Liver (tissue), 3 donors: ENCODE data around the gene XCR1.

ENCODE experiments used
- FOXA1 ChIP-seq: IDR thresholded peaks from 2 replicates; pipeline ENCODE4 v1.6.1; 2016; ENCODE audit warnings: antibody characterized with exemption
- GABPA ChIP-seq, 2 donors: IDR thresholded peaks in 1 of 2; conservative IDR thresholded peaks in 1 of 2; 2 replicates each; pipeline ENCODE4 v1.6.1; 2016; ENCODE audit warnings: antibody characterized with exemption in 2 of 2, mild to moderate bottlenecking in 1 of 2, moderate library complexity in 1 of 2
- HNF4A ChIP-seq, 2 donors: conservative IDR thresholded peaks; 2 replicates each; pipeline ENCODE4 v1.6.1; 2016; ENCODE audit warnings: antibody characterized with exemption in 2 of 2, mild to moderate bottlenecking in 2 of 2
- HNF4G ChIP-seq: IDR thresholded peaks from 2 replicates; pipeline ENCODE4 v1.6.1; 2016; ENCODE audit warnings: antibody characterized with exemption
- JUND ChIP-seq, 2 donors: IDR thresholded peaks; 2 replicates each; pipeline ENCODE4 v1.6.1; 2016; ENCODE audit warnings: antibody characterized with exemption in 2 of 2
- RAD21 ChIP-seq, 2 donors: IDR thresholded peaks; 2 replicates each; pipeline ENCODE4 v1.6.1; 2016; ENCODE audit warnings: antibody characterized with exemption in 2 of 2, mild to moderate bottlenecking in 2 of 2
- SP1 ChIP-seq: IDR thresholded peaks from 2 replicates; pipeline ENCODE4 v1.6.1; 2018; ENCODE audit warnings: antibody characterized with exemption, mild to moderate bottlenecking
- TAF1 ChIP-seq: conservative IDR thresholded peaks from 2 replicates; pipeline ENCODE4 v1.6.1; 2016; ENCODE audit warnings: antibody characterized with exemption, mild to moderate bottlenecking
- YY1 ChIP-seq: IDR thresholded peaks from 2 replicates; pipeline ENCODE4 v1.6.1; 2016; ENCODE audit warnings: antibody characterized with exemption, mild to moderate bottlenecking
- TF ChIP-seq, protein P1 (sequence below): IDR thresholded peaks from 2 replicates; pipeline ENCODE4 v1.6.1; 2016; ENCODE audit warnings: antibody characterized with exemption
- TF ChIP-seq, protein P2 (sequence below): IDR thresholded peaks from 2 replicates; pipeline ENCODE4 v1.6.1; 2016; ENCODE audit warnings: antibody characterized with exemption, mild to moderate bottlenecking
- TF ChIP-seq, protein P3 (sequence below): IDR thresholded peaks from 2 replicates; pipeline ENCODE4 v1.6.1; 2016; ENCODE audit warnings: antibody characterized with exemption
- TF ChIP-seq, protein P4 (sequence below): fragments of 150-350 bp; IDR thresholded peaks from 2 replicates; pipeline ENCODE4 v1.5.1; 2017; ENCODE audit warnings: improper control_type of control experiment, low read depth, low read length; ENCODE audit not compliant: missing input control
- TF ChIP-seq, protein P5 (sequence below): IDR thresholded peaks from 2 replicates; pipeline ENCODE4 v1.6.1; 2016; ENCODE audit warnings: antibody characterized with exemption
- donor health status: healthy.
- donor health status: healthy.

DNA sequence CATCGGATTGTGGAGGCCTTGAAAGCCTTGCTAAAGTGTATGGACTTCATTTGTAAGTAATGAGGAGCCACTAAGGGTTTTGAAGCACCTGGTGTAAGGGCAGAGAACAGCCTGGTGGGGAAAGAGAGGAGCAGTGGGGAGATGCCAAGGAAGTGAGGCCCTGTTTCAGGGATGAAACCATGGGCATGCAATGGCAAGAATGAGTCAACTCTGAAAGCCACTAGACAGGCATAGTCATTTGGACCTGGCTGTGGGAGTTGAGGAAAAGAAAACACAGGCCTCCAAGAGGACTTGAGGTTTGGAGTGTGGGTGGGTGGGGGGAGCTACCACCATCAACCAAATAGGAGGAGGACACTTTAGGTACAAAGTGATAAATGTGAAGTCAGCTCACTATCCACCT is 7.6 kb downstream of the XCR1 start:
- TF ChIP-seq, protein P1, sequence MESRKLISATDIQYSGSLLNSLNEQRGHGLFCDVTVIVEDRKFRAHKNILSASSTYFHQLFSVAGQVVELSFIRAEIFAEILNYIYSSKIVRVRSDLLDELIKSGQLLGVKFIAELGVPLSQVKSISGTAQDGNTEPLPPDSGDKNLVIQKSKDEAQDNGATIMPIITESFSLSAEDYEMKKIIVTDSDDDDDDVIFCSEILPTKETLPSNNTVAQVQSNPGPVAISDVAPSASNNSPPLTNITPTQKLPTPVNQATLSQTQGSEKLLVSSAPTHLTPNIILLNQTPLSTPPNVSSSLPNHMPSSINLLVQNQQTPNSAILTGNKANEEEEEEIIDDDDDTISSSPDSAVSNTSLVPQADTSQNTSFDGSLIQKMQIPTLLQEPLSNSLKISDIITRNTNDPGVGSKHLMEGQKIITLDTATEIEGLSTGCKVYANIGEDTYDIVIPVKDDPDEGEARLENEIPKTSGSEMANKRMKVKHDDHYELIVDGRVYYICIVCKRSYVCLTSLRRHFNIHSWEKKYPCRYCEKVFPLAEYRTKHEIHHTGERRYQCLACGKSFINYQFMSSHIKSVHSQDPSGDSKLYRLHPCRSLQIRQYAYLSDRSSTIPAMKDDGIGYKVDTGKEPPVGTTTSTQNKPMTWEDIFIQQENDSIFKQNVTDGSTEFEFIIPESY, result no peak
- TF ChIP-seq GABPA (IDR thresholded peaks at IDR 0.05 in 1 of 2, conservative IDR thresholded peaks at IDR 0.05 in 1 of 2) (no peak), HNF4A (conservative IDR thresholded peaks at IDR 0.05) (no peak), SP1 (no peak), FOXA1 (no peak), JUND (IDR thresholded peaks at IDR 0.05) (no peak), YY1 (no peak), RAD21 (IDR thresholded peaks at IDR 0.05) (no peak), HNF4G (no peak), TAF1 (no peak)
- TF ChIP-seq, protein P2, sequence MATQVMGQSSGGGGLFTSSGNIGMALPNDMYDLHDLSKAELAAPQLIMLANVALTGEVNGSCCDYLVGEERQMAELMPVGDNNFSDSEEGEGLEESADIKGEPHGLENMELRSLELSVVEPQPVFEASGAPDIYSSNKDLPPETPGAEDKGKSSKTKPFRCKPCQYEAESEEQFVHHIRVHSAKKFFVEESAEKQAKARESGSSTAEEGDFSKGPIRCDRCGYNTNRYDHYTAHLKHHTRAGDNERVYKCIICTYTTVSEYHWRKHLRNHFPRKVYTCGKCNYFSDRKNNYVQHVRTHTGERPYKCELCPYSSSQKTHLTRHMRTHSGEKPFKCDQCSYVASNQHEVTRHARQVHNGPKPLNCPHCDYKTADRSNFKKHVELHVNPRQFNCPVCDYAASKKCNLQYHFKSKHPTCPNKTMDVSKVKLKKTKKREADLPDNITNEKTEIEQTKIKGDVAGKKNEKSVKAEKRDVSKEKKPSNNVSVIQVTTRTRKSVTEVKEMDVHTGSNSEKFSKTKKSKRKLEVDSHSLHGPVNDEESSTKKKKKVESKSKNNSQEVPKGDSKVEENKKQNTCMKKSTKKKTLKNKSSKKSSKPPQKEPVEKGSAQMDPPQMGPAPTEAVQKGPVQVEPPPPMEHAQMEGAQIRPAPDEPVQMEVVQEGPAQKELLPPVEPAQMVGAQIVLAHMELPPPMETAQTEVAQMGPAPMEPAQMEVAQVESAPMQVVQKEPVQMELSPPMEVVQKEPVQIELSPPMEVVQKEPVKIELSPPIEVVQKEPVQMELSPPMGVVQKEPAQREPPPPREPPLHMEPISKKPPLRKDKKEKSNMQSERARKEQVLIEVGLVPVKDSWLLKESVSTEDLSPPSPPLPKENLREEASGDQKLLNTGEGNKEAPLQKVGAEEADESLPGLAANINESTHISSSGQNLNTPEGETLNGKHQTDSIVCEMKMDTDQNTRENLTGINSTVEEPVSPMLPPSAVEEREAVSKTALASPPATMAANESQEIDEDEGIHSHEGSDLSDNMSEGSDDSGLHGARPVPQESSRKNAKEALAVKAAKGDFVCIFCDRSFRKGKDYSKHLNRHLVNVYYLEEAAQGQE, result no peak
- TF ChIP-seq, protein P3, sequence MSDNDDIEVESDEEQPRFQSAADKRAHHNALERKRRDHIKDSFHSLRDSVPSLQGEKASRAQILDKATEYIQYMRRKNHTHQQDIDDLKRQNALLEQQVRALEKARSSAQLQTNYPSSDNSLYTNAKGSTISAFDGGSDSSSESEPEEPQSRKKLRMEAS, result no peak
- TF ChIP-seq, protein P4, sequence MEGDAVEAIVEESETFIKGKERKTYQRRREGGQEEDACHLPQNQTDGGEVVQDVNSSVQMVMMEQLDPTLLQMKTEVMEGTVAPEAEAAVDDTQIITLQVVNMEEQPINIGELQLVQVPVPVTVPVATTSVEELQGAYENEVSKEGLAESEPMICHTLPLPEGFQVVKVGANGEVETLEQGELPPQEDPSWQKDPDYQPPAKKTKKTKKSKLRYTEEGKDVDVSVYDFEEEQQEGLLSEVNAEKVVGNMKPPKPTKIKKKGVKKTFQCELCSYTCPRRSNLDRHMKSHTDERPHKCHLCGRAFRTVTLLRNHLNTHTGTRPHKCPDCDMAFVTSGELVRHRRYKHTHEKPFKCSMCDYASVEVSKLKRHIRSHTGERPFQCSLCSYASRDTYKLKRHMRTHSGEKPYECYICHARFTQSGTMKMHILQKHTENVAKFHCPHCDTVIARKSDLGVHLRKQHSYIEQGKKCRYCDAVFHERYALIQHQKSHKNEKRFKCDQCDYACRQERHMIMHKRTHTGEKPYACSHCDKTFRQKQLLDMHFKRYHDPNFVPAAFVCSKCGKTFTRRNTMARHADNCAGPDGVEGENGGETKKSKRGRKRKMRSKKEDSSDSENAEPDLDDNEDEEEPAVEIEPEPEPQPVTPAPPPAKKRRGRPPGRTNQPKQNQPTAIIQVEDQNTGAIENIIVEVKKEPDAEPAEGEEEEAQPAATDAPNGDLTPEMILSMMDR, result no peak
- TF ChIP-seq, protein P5, sequence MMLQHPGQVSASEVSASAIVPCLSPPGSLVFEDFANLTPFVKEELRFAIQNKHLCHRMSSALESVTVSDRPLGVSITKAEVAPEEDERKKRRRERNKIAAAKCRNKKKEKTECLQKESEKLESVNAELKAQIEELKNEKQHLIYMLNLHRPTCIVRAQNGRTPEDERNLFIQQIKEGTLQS, result no peak
